ENCODE data around the gene TTLL8. TPM values are rescaled to one million over a fixed set of nuclear protein-coding genes. Genes with fewer than 3 reads are reported as not detected.

The TTLL8 gene
- total and polyA plus RNA-seq, 2 of the 8 experiments (the other 6 are each of a cell fraction or from before 2014, with no cell fraction given), result not detected

- H2AK5ac ChIP-seq (ENCODE audit: low read depth, low read length), result no peak overlapping the region
- H3K9ac ChIP-seq (replicated peaks in 1 of 4; ENCODE audit: extremely low read depth in 1 of 4, low read depth in 3 of 4, low read length in 3 of 4), result no peak overlapping the region
- no peak for FAIRE-seq
- H3K23me2 ChIP-seq (ENCODE audit: low read depth, low read length), result peaks cover 15% of the 10 kb centered on the region; the same call in 1 of the 2 replicates
- H2AFZ ChIP-seq (ENCODE audit: low read length), result no peak overlapping the region
- H3K23ac ChIP-seq (ENCODE audit: insufficient read length), result no peak overlapping the region
- H3K4me3 ChIP-seq (ENCODE audit: extremely low read depth in 1 of 4, insufficient read depth in 2 of 4, low read depth in 3 of 4, low read length in 4 of 4), result no peak overlapping the region
- CTCF ChIA-PET (ENCODE audit: partially characterized antibody), result interaction anchor here (1.1 kb wide), 1 partner anchor 16 kb away, joined by 3 read pairs; no protein-coding TSS in a partner anchor
- no peak for DNase-seq (ENCODE audit: low read depth in 1 of 2, low spot score in 2 of 2)
- H3K4ac ChIP-seq (replicated peaks; ENCODE audit: insufficient read length, low read depth, low read length), result no peak overlapping the region
- H4K91ac ChIP-seq (replicated peaks; ENCODE audit: insufficient read length, low read length), result no peak overlapping the region
- no peaks in the 10 kb centered on the region for H4K20me1 ChIP-seq (replicated peaks in 1 of 2; ENCODE audit: control insufficient read depth in 1 of 2, insufficient read depth in 2 of 2, low read length in 2 of 2)
- H2BK20ac ChIP-seq (ENCODE audit: low read length), result no peak overlapping the region
- H4K5ac ChIP-seq (ENCODE audit: insufficient read length, low read depth, low read length), result no peak overlapping the region
- POLR2A ChIA-PET (ENCODE audit: partially characterized antibody), result no interaction called here
- WGBS, 2 experiments (ENCODE audit: extremely low coverage in 1 of 2, insufficient coverage in 1 of 2, insufficient read length in 1 of 2, insufficient replicate concordance in 2 of 2, low coverage in 1 of 2, low lambda C conversion rate in 2 of 2, missing lambda C conversion rate in 1 of 2), result 72% methylated on average over 9 of the region's 17 CpGs; no CpG with 5 or more reads in 1 of the 2 experiments
- no peak overlapping the region for H2BK120ac ChIP-seq (replicated peaks; ENCODE audit: low read depth, low read length)
- no peaks in the 10 kb centered on the region for H3K9me3 ChIP-seq (ENCODE audit: insufficient read depth in 2 of 2, low read depth in 1 of 2, low read length in 1 of 2)
- no peak overlapping the region for H3K14ac ChIP-seq (ENCODE audit: insufficient read length)
- H3K27ac ChIP-seq (ENCODE audit: low read depth, low read length), result no peak overlapping the region
- TF ChIP-seq EP300 (IDR thresholded peaks at IDR 0.05; ENCODE audit: borderline replicate concordance in 1 of 2, low read depth in 2 of 2, low read length in 2 of 2), result no peak
- no peak overlapping the region for H2BK15ac ChIP-seq (ENCODE audit: low read length)
- H4K8ac ChIP-seq (ENCODE audit: extremely low read depth, insufficient read depth, low read length), result peak overlapping the region; percentile 22; the same call in 1 of the 2 replicates
- no peak overlapping the region for H2BK12ac ChIP-seq (ENCODE audit: low read depth, low read length)
- H3K4me1 ChIP-seq (replicated peaks in 1 of 4; ENCODE audit: control insufficient read depth in 3 of 4, insufficient read depth in 4 of 4, low read length in 3 of 4), result peaks cover 0 to 11% (median 2%) of the 10 kb centered on the region in 4 experiments; a peak in 4 of 7 replicates
- no peak overlapping the region for H3K4me2 ChIP-seq (ENCODE audit: insufficient read depth in 1 of 2, low read depth in 2 of 2, low read length in 2 of 2)
- H3K56ac ChIP-seq (replicated peaks; ENCODE audit: insufficient read length, low read depth, low read length), result no peak overlapping the region
- peaks cover 8 to 20% (median 11%) of the 10 kb centered on the region in 4 experiments for H3K27me3 ChIP-seq (replicated peaks in 1 of 4; ENCODE audit: control insufficient read depth in 3 of 4, extremely low read depth in 1 of 4, insufficient read depth in 3 of 4, low read length in 3 of 4)
- no peak overlapping the region for H3K18ac ChIP-seq (ENCODE audit: extremely low read depth, low read length)
- no peak overlapping the region for H2BK5ac ChIP-seq (ENCODE audit: low read depth, low read length)
- no peaks in the 10 kb centered on the region for H3K36me3 ChIP-seq (ENCODE audit: control insufficient read depth in 2 of 4, insufficient read depth in 4 of 4, low read length in 3 of 4)
- H3K79me1 ChIP-seq (ENCODE audit: low read depth, low read length), result no peaks in the 10 kb centered on the region
- no peaks in the 10 kb centered on the region for H3K79me2 ChIP-seq (ENCODE audit: control insufficient read depth in 1 of 2, insufficient read depth in 2 of 2, low read length in 2 of 2)
Measured at GRCh38 chr22:50061824-50062355, 3.8 kb upstream of the TTLL8 start.

Measured in H1 (cell line).